Prostate gland (tissue), 2 donors: ENCODE data around the gene RARA. TPM values are rescaled to one million over a fixed set of nuclear protein-coding genes. Genes with fewer than 3 reads are reported as not detected.
A peak's percentile ranks its signal among the peaks of the same experiment; 100 is the strongest.

Source experiments
- DNase-seq: peaks from one replicate; pipeline ENCODE4 v3.0.0-alpha.2; 2019; ENCODE audit warnings: low spot score
- H3K27ac ChIP-seq, 2 donors: fragments of 200-600 bp; sonication (generic); 2 replicates each; pipeline ENCODE4 v1.5.1; 2017 to 2019
- H3K27me3 ChIP-seq: fragments of 200-600 bp; sonication (generic); replicated peaks from 2 replicates; pipeline ENCODE4 v1.5.1; 2019; ENCODE audit not compliant: insufficient read depth
- H3K36me3 ChIP-seq, 2 donors: fragments of 200-600 bp; sonication (generic); 1 replicate in 1 of 2; 2 replicates in 1 of 2; pipeline versions ENCODE4 v1.5.1 to v1.8.1; 2017 to 2019
- H3K4me1 ChIP-seq: fragments of 200-600 bp; sonication (generic); replicated peaks from 2 replicates; pipeline ENCODE4 v1.5.1; 2019
- H3K4me3 ChIP-seq, 2 donors: fragments of 200-600 bp; sonication (generic); 2 replicates each; pipeline ENCODE4 v1.5.1; 2017 to 2019
- H3K9me3 ChIP-seq: fragments of 200-600 bp; sonication (generic); 2 replicates; pipeline ENCODE4 v1.5.1; 2017
- POLR2A ChIP-seq: fragments of 450-650 bp; IDR thresholded peaks from one replicate; pipeline ENCODE4 v1.6.1; 2016; ENCODE audit warnings: antibody characterized with exemption, mild to moderate bottlenecking
- POLR2AphosphoS5 ChIP-seq: sonication (generic); formaldehyde crosslinking; IDR thresholded peaks from one replicate; pipeline ENCODE4 v1.6.1; 2017; ENCODE audit warnings: antibody characterized with exemption
- WGBS: methylation state at CpG from one replicate; pipeline ENCODE4 v1.1.5; 2018; 5-methylcytosine and 5-hydroxymethylcytosine counted together
- intact Hi-C: fragments of 100-400 bp; cut with DNase I; formaldehyde crosslinking; loops from one replicate; pipeline ENCODE4 v1.14.2; 2022
- total RNA-seq, 2 donors: library from RNA; depleted of rRNA; stranded (reverse); fragments of >200 nt; gene quantifications; one replicate each; pipeline ENCODE4 v1.1.0, GENCODE V29; 2016
- TF ChIP-seq, protein P1 (sequence below), 4 experiments: fragments of 200-600 bp in 2 of 4; fragments of 450-650 bp in 2 of 4; sonication (generic) in 2 of 4; IDR thresholded peaks; 1 replicate in 3 of 4; 2 replicates in 1 of 4; pipeline ENCODE4 v1.5.1; 2016 to 2019; ENCODE audit warnings: antibody characterized with exemption in 4 of 4, mild to moderate bottlenecking in 2 of 4, moderate library complexity in 2 of 4

RARA gene
- 10 to 100 TPM; 24.4 to 70.6 TPM for total RNA-seq

DNA sequence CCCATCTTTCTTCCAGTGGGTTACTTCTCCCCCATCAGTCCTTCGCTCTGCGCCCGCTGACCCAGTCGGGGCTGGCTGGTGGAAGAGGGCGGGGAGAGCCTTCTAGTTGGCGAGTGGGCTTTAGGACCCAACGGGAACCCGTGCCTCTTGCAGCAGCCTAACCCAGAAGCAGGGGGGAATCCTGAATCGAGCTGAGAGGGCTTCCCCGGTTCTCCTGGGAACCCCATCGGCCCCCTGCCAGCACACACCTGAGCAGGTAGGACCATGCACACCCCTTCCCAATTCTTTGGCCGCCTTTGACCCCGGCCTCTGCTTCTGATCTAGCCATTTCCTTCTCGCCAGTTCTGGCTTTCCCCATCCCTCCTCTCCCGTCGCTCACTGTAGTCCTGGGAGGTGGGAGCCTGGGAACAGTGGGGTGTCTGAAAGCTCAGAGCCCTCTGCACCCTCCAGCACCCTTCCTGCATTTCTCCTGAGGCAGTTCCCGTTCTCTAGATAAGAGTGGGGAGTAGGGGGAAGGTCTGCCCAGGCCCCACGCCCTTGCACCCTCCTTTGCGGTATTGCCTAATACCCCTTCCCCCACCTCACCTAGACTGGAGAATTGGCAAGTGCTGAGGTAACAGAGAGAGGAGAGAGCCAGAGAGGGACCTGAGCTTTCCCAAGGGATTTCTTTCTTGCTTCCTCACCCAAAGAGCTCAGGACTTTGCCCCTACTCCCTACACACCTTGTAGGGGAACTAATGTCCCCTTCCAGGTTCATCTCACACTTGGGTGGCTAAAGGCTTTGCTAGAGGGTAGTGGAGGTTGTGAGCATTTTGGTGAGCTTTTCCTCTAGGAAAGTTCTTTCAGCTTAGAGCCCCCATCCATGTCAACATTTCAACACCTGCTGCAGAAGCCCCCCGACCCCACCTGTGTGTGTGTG is at the start of gene RARA:
TSS of gene RARA (plus strand) at position 150 of the 918 bp plus-strand sequence. CDS start 22,039 bp downstream, outside the sequence.
- TF ChIP-seq POLR2A (no peak), POLR2AphosphoS5 (no peak)
- TF ChIP-seq, protein P1, sequence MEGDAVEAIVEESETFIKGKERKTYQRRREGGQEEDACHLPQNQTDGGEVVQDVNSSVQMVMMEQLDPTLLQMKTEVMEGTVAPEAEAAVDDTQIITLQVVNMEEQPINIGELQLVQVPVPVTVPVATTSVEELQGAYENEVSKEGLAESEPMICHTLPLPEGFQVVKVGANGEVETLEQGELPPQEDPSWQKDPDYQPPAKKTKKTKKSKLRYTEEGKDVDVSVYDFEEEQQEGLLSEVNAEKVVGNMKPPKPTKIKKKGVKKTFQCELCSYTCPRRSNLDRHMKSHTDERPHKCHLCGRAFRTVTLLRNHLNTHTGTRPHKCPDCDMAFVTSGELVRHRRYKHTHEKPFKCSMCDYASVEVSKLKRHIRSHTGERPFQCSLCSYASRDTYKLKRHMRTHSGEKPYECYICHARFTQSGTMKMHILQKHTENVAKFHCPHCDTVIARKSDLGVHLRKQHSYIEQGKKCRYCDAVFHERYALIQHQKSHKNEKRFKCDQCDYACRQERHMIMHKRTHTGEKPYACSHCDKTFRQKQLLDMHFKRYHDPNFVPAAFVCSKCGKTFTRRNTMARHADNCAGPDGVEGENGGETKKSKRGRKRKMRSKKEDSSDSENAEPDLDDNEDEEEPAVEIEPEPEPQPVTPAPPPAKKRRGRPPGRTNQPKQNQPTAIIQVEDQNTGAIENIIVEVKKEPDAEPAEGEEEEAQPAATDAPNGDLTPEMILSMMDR (IDR thresholded peaks at IDR 0.05) = no peak

DNA sequence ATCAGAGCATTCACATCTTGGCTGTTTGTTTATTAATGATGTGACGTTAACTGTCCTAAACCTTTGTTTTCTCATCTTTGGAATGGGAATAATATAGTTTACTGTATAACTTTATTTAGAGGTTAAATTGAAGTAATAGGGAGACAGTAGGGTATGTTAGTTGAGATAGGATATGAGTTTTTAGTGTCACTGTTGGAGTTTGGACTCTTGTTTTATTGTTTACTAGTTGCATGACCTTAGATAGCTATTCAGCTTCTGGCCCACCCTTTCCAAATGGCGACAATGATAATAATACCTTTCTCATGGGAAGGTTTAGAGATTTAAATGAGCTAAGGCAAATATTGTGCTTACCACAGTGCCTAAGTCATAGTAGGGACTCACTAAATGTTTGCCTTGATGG is 49.5 kb upstream of the RARA start:
- Histone ChIP-seq H3K36me3 (peaks cover 0 to 2% of the 10 kb centered on the region in 2 donors), H3K27me3 (no peaks in the 10 kb centered on the region), H3K27ac (no peak overlapping the region), H3K4me1 (no peaks in the 10 kb centered on the region), H3K4me3 (no peak overlapping the region), H3K9me3 (no peaks in the 10 kb centered on the region)
- intact Hi-C loops = no loop called here
- 97% methylated on average over 2 of the region's 2 CpGs for whole genome bisulfite sequencing
- no peak for DNase-seq
- TF ChIP-seq POLR2AphosphoS5 (no peak), POLR2A (no peak)
- TF ChIP-seq, protein P1 (IDR thresholded peaks at IDR 0.05) = no peak

More for the DNA sequence above, at the start of gene RARA:
- Histone ChIP-seq H3K36me3 (no peaks in the 10 kb centered on the region), H3K27me3 (no peaks in the 10 kb centered on the region), H3K9me3 (no peaks in the 10 kb centered on the region), H3K4me1 (peaks cover 28% of the 10 kb centered on the region), H3K27ac (peak within 1 kb of the TSS; percentile 46 to 59), H3K4me3 (peak within 1 kb of the TSS; percentile 23 to 30)
- DNase-seq = no peak
- WGBS = 5% methylated on average over 20 of the region's 20 CpGs
- intact Hi-C loops = no loop called here

DNA sequence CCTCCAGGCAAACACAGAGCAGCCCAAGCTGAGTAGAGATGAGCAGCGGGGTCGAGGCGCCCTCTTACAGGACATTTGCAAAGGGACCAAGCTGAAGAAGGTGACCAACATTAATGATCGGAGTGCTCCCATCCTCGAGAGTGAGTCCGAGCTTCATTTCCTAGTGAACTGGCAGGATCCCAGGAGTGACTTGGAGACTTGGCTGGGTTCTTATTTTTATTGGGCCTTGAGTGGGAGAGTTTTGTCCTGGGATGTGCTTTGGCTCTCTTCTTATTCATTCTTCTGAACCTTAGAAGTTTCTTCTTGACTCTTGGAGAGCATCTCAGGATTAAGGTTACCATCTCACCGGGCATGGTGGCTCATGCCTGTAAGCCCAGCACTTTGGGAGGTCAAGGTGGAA is 48.5 kb upstream of the RARA start:
- peaks cover 0 to 2% of the 10 kb centered on the region in 2 donors for H3K36me3 ChIP-seq
- H3K27ac ChIP-seq = no peak overlapping the region
- TF ChIP-seq, protein P1 (IDR thresholded peaks at IDR 0.05) = no peak
- TF ChIP-seq POLR2A = no peak
- TF ChIP-seq POLR2AphosphoS5 = no peak
- no peaks in the 10 kb centered on the region for H3K9me3 ChIP-seq
- DNase-seq = no peak
- WGBS = 72% methylated on average over 7 of the region's 7 CpGs
- H3K4me1 ChIP-seq = no peaks in the 10 kb centered on the region
- intact Hi-C loops = no loop called here
- H3K4me3 ChIP-seq = no peak overlapping the region
- H3K27me3 ChIP-seq = no peaks in the 10 kb centered on the region

DNA sequence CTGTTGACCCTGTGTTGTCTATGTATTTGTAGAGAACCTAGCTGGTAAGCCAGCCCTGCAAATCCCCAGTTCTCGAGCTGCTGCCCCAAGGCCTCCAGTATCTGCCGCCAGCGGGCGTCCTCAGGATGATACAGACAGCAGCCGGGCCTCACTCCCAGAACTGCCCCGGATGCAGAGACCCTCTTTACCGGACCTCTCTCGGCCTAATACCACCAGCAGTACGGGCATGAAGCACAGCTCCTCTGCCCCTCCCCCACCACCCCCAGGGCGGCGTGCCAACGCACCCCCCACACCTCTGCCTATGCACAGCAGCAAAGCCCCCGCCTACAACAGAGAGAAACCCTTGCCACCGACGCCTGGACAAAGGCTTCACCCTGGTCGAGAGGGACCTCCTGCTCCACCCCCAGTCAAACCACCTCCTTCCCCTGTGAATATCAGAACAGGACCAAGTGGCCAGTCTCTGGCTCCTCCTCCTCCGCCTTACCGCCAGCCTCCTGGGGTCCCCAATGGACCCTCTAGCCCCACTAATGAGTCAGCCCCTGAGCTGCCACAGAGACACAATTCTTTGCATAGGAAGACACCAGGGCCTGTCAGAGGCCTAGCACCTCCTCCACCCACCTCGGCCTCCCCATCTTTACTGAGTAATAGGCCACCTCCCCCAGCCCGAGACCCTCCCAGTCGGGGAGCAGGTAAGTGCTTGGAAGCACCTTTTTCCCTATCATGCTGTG is 44.4 kb upstream of the RARA start:
- no peaks in the 10 kb centered on the region for H3K9me3 ChIP-seq
- H3K27me3 ChIP-seq = no peaks in the 10 kb centered on the region
- no peak overlapping the region for H3K4me3 ChIP-seq
- intact Hi-C loops = no loop called here
- no peak for TF ChIP-seq POLR2A
- no peak for TF ChIP-seq POLR2AphosphoS5
- TF ChIP-seq, protein P1 (IDR thresholded peaks at IDR 0.05) = no peak
- WGBS = 86% methylated on average over 21 of the region's 21 CpGs
- peaks cover 0 to 2% of the 10 kb centered on the region in 2 donors for H3K36me3 ChIP-seq
- H3K27ac ChIP-seq = no peak overlapping the region
- DNase-seq = no peak
- no peaks in the 10 kb centered on the region for H3K4me1 ChIP-seq
